ENCODE results near the gene TCF12.

DNA sequence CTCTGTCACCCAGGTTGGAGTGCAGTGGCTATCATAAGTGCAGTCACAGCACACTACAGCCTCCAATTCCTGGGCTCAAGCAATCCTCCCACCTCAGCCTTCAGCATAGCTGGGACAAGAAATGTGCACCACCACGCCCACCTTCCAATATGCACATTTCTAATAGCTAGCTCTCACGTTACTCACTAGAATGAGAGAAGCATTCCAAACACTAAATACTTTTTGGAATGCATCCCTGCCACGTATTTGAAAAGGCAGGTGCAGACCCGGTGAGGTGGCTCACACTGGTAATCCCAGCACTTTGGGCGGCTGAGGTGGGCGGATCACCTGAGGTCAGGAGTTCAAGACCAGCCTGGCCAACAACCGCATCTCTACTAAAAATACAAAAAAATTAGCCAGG lies 7.6 kb upstream of the TCF12 start:
- TF ChIP-seq POLR2A (IDR thresholded peaks at IDR 0.05) = no peak
- TF ChIP-seq, protein P1, sequence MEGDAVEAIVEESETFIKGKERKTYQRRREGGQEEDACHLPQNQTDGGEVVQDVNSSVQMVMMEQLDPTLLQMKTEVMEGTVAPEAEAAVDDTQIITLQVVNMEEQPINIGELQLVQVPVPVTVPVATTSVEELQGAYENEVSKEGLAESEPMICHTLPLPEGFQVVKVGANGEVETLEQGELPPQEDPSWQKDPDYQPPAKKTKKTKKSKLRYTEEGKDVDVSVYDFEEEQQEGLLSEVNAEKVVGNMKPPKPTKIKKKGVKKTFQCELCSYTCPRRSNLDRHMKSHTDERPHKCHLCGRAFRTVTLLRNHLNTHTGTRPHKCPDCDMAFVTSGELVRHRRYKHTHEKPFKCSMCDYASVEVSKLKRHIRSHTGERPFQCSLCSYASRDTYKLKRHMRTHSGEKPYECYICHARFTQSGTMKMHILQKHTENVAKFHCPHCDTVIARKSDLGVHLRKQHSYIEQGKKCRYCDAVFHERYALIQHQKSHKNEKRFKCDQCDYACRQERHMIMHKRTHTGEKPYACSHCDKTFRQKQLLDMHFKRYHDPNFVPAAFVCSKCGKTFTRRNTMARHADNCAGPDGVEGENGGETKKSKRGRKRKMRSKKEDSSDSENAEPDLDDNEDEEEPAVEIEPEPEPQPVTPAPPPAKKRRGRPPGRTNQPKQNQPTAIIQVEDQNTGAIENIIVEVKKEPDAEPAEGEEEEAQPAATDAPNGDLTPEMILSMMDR (IDR thresholded peaks at IDR 0.05) = no peak
